Ovary (tissue), 9 donors: ENCODE measurements around the gene PPP2R3B. TPM values are rescaled to one million over a fixed set of nuclear protein-coding genes. Genes with fewer than 3 reads are reported as not detected.

Experiments used
- DNase-seq, 5 donors: peaks; one replicate each; pipeline ENCODE4 v3.0.0-alpha.2; 2019 to 2020
- H3K27ac ChIP-seq, 2 donors: fragments of 200-600 bp; one replicate each; pipeline versions ENCODE4 v1.5.1 to v1.8.0; 2019 to 2022
- H3K27me3 ChIP-seq: fragments of 200-600 bp; one replicate; pipeline ENCODE4 v1.8.0; 2022
- H3K36me3 ChIP-seq: fragments of 200-600 bp; sonication (generic); one replicate; pipeline ENCODE4 v1.5.1; 2019
- H3K4me1 ChIP-seq: one replicate; pipeline ENCODE4 v1.8.1; 2013; ENCODE audit warnings: mild to moderate bottlenecking, moderate library complexity; ENCODE audit not compliant: insufficient read depth
- H3K4me3 ChIP-seq: fragments of 200-600 bp; sonication (generic); one replicate; pipeline ENCODE4 v1.5.1; 2017
- H3K9me3 ChIP-seq, 2 donors: fragments of 200-600 bp in 1 of 2; sonication (generic) in 1 of 2; one replicate each; pipeline versions ENCODE4 v1.5.1 to v1.8.1; 2013 to 2019; ENCODE audit warnings: mild to moderate bottlenecking in 1 of 2, moderate library complexity in 1 of 2
- CTCF ChIP-seq, 3 donors: fragments of 450-650 bp in 2 of 3; fragments of 200-600 bp in 1 of 3; IDR thresholded peaks; one replicate each; pipeline versions ENCODE4 v1.5.1 to v1.8.0; 2016 to 2022; ENCODE audit warnings: antibody characterized with exemption in 3 of 3, mild to moderate bottlenecking in 1 of 3
- EP300 ChIP-seq: sonication (generic); formaldehyde crosslinking; IDR thresholded peaks from one replicate; pipeline ENCODE4 v1.6.1; 2017; ENCODE audit warnings: antibody characterized with exemption
- POLR2A ChIP-seq: fragments of 450-650 bp; IDR thresholded peaks from one replicate; pipeline ENCODE4 v1.6.1; 2017; ENCODE audit warnings: antibody characterized with exemption, mild to moderate bottlenecking, moderate library complexity
- WGBS, 3 donors: extraction: QIAGEN DNeasy Blood & Tissue Kit in 1 of 3; methylation state at CpG; one replicate each; pipeline versions ENCODE4 v1.1.5 to v1.1.7; 2013 to 2017; 5-methylcytosine and 5-hydroxymethylcytosine counted together
- intact Hi-C, 4 donors: fragments of 100-400 bp; cut with DNase I; formaldehyde crosslinking; loops; one replicate each; pipeline versions ENCODE4 v1.11.0 to v1.15.1; 2022 to 2023
- polyA plus RNA-seq, 2 donors: library from polyadenylated mRNA; stranded (reverse); fragments of 200-250 nt in 1 of 2; fragments of 350-450 nt in 1 of 2; fragmentation: Illumina TruSeq in 1 of 2; extraction: RNeasy Lipid Tissue Mini Kit (QIAGEN cat#74804) in 1 of 2; gene quantifications; one replicate each; pipeline ENCODE4 v1.2.3, GENCODE V29; 2013 to 2014
- total RNA-seq, 7 donors: library from RNA; depleted of rRNA in 2 of 7; stranded (reverse); fragments of >200 nt in 2 of 7; fragmentation: NEBNext Ultra II Directional in 3 of 7; extraction: Animal tissue kit (Norgen Biotek cat#: 25700) in 3 of 7; gene quantifications; one replicate each; pipeline versions ENCODE4 v1.1.0 to v1.2.4, GENCODE V29; 2016 to 2023
- donor health status: DM: no; HTN: no; CAD: no; lungs with moderate emphysema.
- donor health status: DM: no; HTN: no; CAD: no.
- donor health status: Bipolar disorder and iron deficiency.
- donor health status: DM: yes; HTN: yes; CAD: no.
- donor health status: DM: no; HTN: no; CAD: no.
- donor health status: DM: yes; HTN: yes; CAD: no.

PPP2R3B gene
- total and polyA plus RNA-seq, 9 donors, result 2.3 to 25.0 (median 18.4) TPM

GRCh38 chrX:350148-350533, 36.6 kb downstream of the PPP2R3B start:
- DNase-seq, result peak in 1 of 5 donors; percentile 9
- no peak for TF ChIP-seq POLR2A
- intact Hi-C loops, result no loop called here

GRCh38 chrX:349702-350101, 37.0 kb downstream of the PPP2R3B start:
- DNase-seq, result peak in 1 of 5 donors; percentile 3
- Histone ChIP-seq H3K36me3 (no peaks in the 10 kb centered on the region), H3K9me3 (no peaks in the 10 kb centered on the region), H3K27ac (no peak overlapping the region), H3K4me1 (no peaks in the 10 kb centered on the region), H3K27me3 (no peaks in the 10 kb centered on the region), H3K4me3 (no peak overlapping the region)
- TF ChIP-seq CTCF (IDR thresholded peaks at IDR 0.05) (no peak), EP300 (no peak), POLR2A (no peak)
- WGBS, 3 donors, result 89 to 91% (median 91%) methylated on average over 10 of the region's 10 CpGs
- intact Hi-C loops, result no loop called here

More at GRCh38 chrX:350148-350533, 36.6 kb downstream of the PPP2R3B start:
- Histone ChIP-seq H3K4me1 (no peaks in the 10 kb centered on the region), H3K27ac (no peak overlapping the region), H3K9me3 (no peaks in the 10 kb centered on the region), H3K27me3 (no peaks in the 10 kb centered on the region), H3K4me3 (no peak overlapping the region), H3K36me3 (no peaks in the 10 kb centered on the region)
- 90 to 93% (median 93%) methylated on average over 18 to 20 of the region's 20 CpGs for WGBS, 3 donors

GRCh38 chrX:349196-349595, 37.5 kb downstream of the PPP2R3B start:
- DNase-seq, result peak in 1 of 5 donors; percentile 4
- Histone ChIP-seq H3K4me3 (no peak overlapping the region), H3K4me1 (no peaks in the 10 kb centered on the region), H3K36me3 (no peaks in the 10 kb centered on the region), H3K9me3 (no peaks in the 10 kb centered on the region), H3K27ac (no peak overlapping the region), H3K27me3 (no peaks in the 10 kb centered on the region)
- WGBS, 3 donors, result 91 to 93% (median 92%) methylated on average over 18 of the region's 18 CpGs
- TF ChIP-seq POLR2A (no peak), CTCF (IDR thresholded peaks at IDR 0.05) (no peak), EP300 (no peak)
- intact Hi-C loops, result no loop called here

GRCh38 chrX:348461-349117, 38.1 kb downstream of the PPP2R3B start:
- H3K27me3 ChIP-seq, result no peaks in the 10 kb centered on the region
- TF ChIP-seq CTCF (IDR thresholded peaks at IDR 0.05) (no peak), EP300 (no peak), POLR2A (no peak)
- no peak overlapping the region for H3K27ac ChIP-seq
- no peak overlapping the region for H3K4me3 ChIP-seq
- peak in 1 of 5 donors; percentile 3 for DNase-seq
- H3K36me3 ChIP-seq, result no peaks in the 10 kb centered on the region
- no peaks in the 10 kb centered on the region for H3K9me3 ChIP-seq
- WGBS, 3 donors, result 61 to 78% (median 77%) methylated on average over 11 of the region's 11 CpGs
- intact Hi-C loops, result no loop called here
- no peaks in the 10 kb centered on the region for H3K4me1 ChIP-seq

GRCh38 chrX:347351-348117, 39.2 kb downstream of the PPP2R3B start:
- Histone ChIP-seq H3K36me3 (no peaks in the 10 kb centered on the region), H3K27ac (no peak overlapping the region), H3K27me3 (no peaks in the 10 kb centered on the region), H3K9me3 (no peaks in the 10 kb centered on the region), H3K4me3 (no peak overlapping the region), H3K4me1 (no peaks in the 10 kb centered on the region)
- WGBS, 3 donors, result 97 to 98% (median 97%) methylated on average over 59 of the region's 59 CpGs
- no peak for TF ChIP-seq CTCF (IDR thresholded peaks at IDR 0.05)
- no peak for TF ChIP-seq EP300
- TF ChIP-seq POLR2A, result no peak
- DNase-seq, result peak in 1 of 5 donors; percentile 16
- intact Hi-C loops, result no loop called here
